Ecto neural progenitor cell (in vitro differentiated cells): Measurements from ENCODE around the gene PPFIA2.

Source experiments
- DNase-seq: peaks from one replicate; pipeline ENCODE4 v3.0.0-alpha.2; 2018; ENCODE audit warnings: low spot score

PPFIA2 gene

GRCh38 chr12:81759190-81760051 lies at the start of gene PPFIA2:
Gene PPFIA2 (minus strand): TSS chr12:81759350.
- peak; percentile 78 for DNase-seq

GRCh38 chr12:81800298-81801148 lies 41.4 kb upstream of the PPFIA2 start:
- DNase-seq, result no peak

- no peak for DNase-seq
These were observed 39.1 kb upstream of the PPFIA2 start for GRCh38 chr12:81798294-81798693.

GRCh38 chr12:81797100-81797499 lies 38.0 kb upstream of the PPFIA2 start:
- DNase-seq, result no peak

GRCh38 chr12:81792666-81793065 lies 33.5 kb upstream of the PPFIA2 start:
- no peak for DNase-seq

GRCh38 chr12:81779216-81779615 lies 20.1 kb upstream of the PPFIA2 start:
- no peak for DNase-seq

- no peak for DNase-seq
These were observed 19.6 kb upstream of the PPFIA2 start for GRCh38 chr12:81778719-81779118.

GRCh38 chr12:81758421-81759189 lies 545 bp downstream of the PPFIA2 start:
- DNase-seq, result peak; percentile 74

- DNase-seq, result no peak
These were observed 1.3 kb downstream of the PPFIA2 start for GRCh38 chr12:81757731-81758365.

- no peak for DNase-seq
These were observed 29.4 kb downstream of the PPFIA2 start for GRCh38 chr12:81729781-81730180.

- no peak for DNase-seq
These were observed 31.8 kb downstream of the PPFIA2 start for GRCh38 chr12:81727391-81727790.

- no peak for DNase-seq
These were observed 32.5 kb downstream of the PPFIA2 start for GRCh38 chr12:81726634-81727033.

GRCh38 chr12:81723361-81723760 lies 35.8 kb downstream of the PPFIA2 start:
- DNase-seq, result no peak

- no peak for DNase-seq
These were observed 37.1 kb downstream of the PPFIA2 start for GRCh38 chr12:81722004-81722403.

GRCh38 chr12:81718616-81719015 lies 40.5 kb downstream of the PPFIA2 start:
- DNase-seq, result no peak

GRCh38 chr12:81712536-81712935 lies 46.6 kb downstream of the PPFIA2 start:
- no peak for DNase-seq

- no peak for DNase-seq
These were observed 53.6 kb downstream of the PPFIA2 start for GRCh38 chr12:81705586-81705985.

GRCh38 chr12:81699551-81699950 lies 59.6 kb downstream of the PPFIA2 start:
- no peak for DNase-seq

GRCh38 chr12:81692008-81692407 lies 67.1 kb downstream of the PPFIA2 start:
- DNase-seq, result no peak

GRCh38 chr12:81683881-81684280 lies 75.3 kb downstream of the PPFIA2 start:
- no peak for DNase-seq

GRCh38 chr12:81679614-81680013 lies 79.5 kb downstream of the PPFIA2 start:
- no peak for DNase-seq

- no peak for DNase-seq
These were observed 88.4 kb downstream of the PPFIA2 start for GRCh38 chr12:81670759-81671158.
